ENCODE measurements around the gene NBR1. TPM values are rescaled to one million over a fixed set of nuclear protein-coding genes. Genes with fewer than 3 reads are reported as not detected.
"Not testable (repeated sequence)": the region's sequence is repeated elsewhere in the genome, so short reads cannot be mapped to it uniquely, and the experiment has no call there.

Gene NBR1
- total RNA-seq, 1 donor from 2014 or later, result 51.8 TPM

GRCh38 chr17:43193251-43193650 is 22.2 kb downstream of the NBR1 start:
- Mint-ChIP-seq H3K36me3 (ENCODE audit: unreplicated experiment) (no peaks in the 10 kb centered on the region), H3K4me3 (ENCODE audit: unreplicated experiment) (no peak overlapping the region), H3K27me3 (ENCODE audit: unreplicated experiment) (peaks cover 4% of the 10 kb centered on the region), H3K4me1 (ENCODE audit: low read depth, unreplicated experiment) (no peaks in the 10 kb centered on the region), H3K27ac (ENCODE audit: unreplicated experiment) (no peak overlapping the region), H3K9me3 (ENCODE audit: unreplicated experiment) (no peaks in the 10 kb centered on the region)
- TF ChIP-seq CTCF (IDR thresholded peaks at IDR 0.05; ENCODE audit: partially characterized antibody, unreplicated experiment), result no peak
- DNase-seq, result no peak

GRCh38 chr17:43199633-43200032 is 28.6 kb downstream of the NBR1 start:
- no peaks in the 10 kb centered on the region for H3K36me3 Mint-ChIP-seq (ENCODE audit: unreplicated experiment)
- no peaks in the 10 kb centered on the region for H3K9me3 Mint-ChIP-seq (ENCODE audit: unreplicated experiment)
- H3K4me3 Mint-ChIP-seq (ENCODE audit: unreplicated experiment), result no peak overlapping the region
- no peak for TF ChIP-seq CTCF (IDR thresholded peaks at IDR 0.05; ENCODE audit: partially characterized antibody, unreplicated experiment)
- no peak overlapping the region for H3K27ac Mint-ChIP-seq (ENCODE audit: unreplicated experiment)
- H3K27me3 Mint-ChIP-seq (ENCODE audit: unreplicated experiment), result no peaks in the 10 kb centered on the region
- H3K4me1 Mint-ChIP-seq (ENCODE audit: low read depth, unreplicated experiment), result peaks cover 4% of the 10 kb centered on the region
- DNase-seq, result no peak

- no peak for TF ChIP-seq CTCF (IDR thresholded peaks at IDR 0.05; ENCODE audit: partially characterized antibody, unreplicated experiment)
- Mint-ChIP-seq H3K27me3 (ENCODE audit: unreplicated experiment) (no peaks in the 10 kb centered on the region), H3K27ac (ENCODE audit: unreplicated experiment) (no peak overlapping the region), H3K9me3 (ENCODE audit: unreplicated experiment) (no peaks in the 10 kb centered on the region), H3K4me3 (ENCODE audit: unreplicated experiment) (peak overlapping the region; percentile 32), H3K4me1 (ENCODE audit: low read depth, unreplicated experiment) (peaks cover 4% of the 10 kb centered on the region), H3K36me3 (ENCODE audit: unreplicated experiment) (no peaks in the 10 kb centered on the region)
- peak; percentile 63 for DNase-seq
Observed at GRCh38 chr17:43200127-43200526, 29.1 kb downstream of the NBR1 start.

GRCh38 chr17:43203013-43203412 is 32.0 kb downstream of the NBR1 start:
- not testable (repeated sequence) for H3K9me3 Mint-ChIP-seq (ENCODE audit: unreplicated experiment); H3K27me3 Mint-ChIP-seq (ENCODE audit: unreplicated experiment); H3K27ac Mint-ChIP-seq (ENCODE audit: unreplicated experiment)

GRCh38 chr17:43210576-43210975 is 39.6 kb downstream of the NBR1 start:
- no peak overlapping the region for H3K27ac Mint-ChIP-seq (ENCODE audit: unreplicated experiment)
- H3K27me3 Mint-ChIP-seq (ENCODE audit: unreplicated experiment), result no peaks in the 10 kb centered on the region
- peaks cover 13% of the 10 kb centered on the region for H3K4me1 Mint-ChIP-seq (ENCODE audit: low read depth, unreplicated experiment)
- no peak overlapping the region for H3K4me3 Mint-ChIP-seq (ENCODE audit: unreplicated experiment)
- no peak for TF ChIP-seq CTCF (IDR thresholded peaks at IDR 0.05; ENCODE audit: partially characterized antibody, unreplicated experiment)
- peaks cover 3% of the 10 kb centered on the region for H3K9me3 Mint-ChIP-seq (ENCODE audit: unreplicated experiment)
- no peaks in the 10 kb centered on the region for H3K36me3 Mint-ChIP-seq (ENCODE audit: unreplicated experiment)
- DNase-seq, result no peak

More at GRCh38 chr17:43203013-43203412, 32.0 kb downstream of the NBR1 start:
- DNase-seq; H3K4me1 Mint-ChIP-seq (ENCODE audit: low read depth, unreplicated experiment); H3K4me3 Mint-ChIP-seq (ENCODE audit: unreplicated experiment); H3K36me3 Mint-ChIP-seq (ENCODE audit: unreplicated experiment): not testable (repeated sequence)

- no peak for TF ChIP-seq CTCF (IDR thresholded peaks at IDR 0.05; ENCODE audit: partially characterized antibody, unreplicated experiment)
- Mint-ChIP-seq H3K36me3 (ENCODE audit: unreplicated experiment) (no peaks in the 10 kb centered on the region), H3K27ac (ENCODE audit: unreplicated experiment) (no peak overlapping the region), H3K4me1 (ENCODE audit: low read depth, unreplicated experiment) (peaks cover 13% of the 10 kb centered on the region), H3K4me3 (ENCODE audit: unreplicated experiment) (peak overlapping the region; percentile 94), H3K27me3 (ENCODE audit: unreplicated experiment) (no peaks in the 10 kb centered on the region), H3K9me3 (ENCODE audit: unreplicated experiment) (peaks cover 3% of the 10 kb centered on the region)
- no peak for DNase-seq
Observed at GRCh38 chr17:43211123-43211479, 40.1 kb downstream of the NBR1 start.
